NT2/D1 (cell line): Measurements from ENCODE around the gene FAM174C.

Experiments used
- YY1 ChIP-seq: IDR thresholded peaks from 2 replicates; pipeline ENCODE4 v1.6.1; 2011; ENCODE audit not compliant: insufficient read length, insufficient read depth
- ZNF274 ChIP-seq: IDR thresholded peaks from 2 replicates; pipeline ENCODE4 v1.6.1; 2011; ENCODE audit warnings: mild to moderate bottlenecking, low read depth, low read length

DNA sequence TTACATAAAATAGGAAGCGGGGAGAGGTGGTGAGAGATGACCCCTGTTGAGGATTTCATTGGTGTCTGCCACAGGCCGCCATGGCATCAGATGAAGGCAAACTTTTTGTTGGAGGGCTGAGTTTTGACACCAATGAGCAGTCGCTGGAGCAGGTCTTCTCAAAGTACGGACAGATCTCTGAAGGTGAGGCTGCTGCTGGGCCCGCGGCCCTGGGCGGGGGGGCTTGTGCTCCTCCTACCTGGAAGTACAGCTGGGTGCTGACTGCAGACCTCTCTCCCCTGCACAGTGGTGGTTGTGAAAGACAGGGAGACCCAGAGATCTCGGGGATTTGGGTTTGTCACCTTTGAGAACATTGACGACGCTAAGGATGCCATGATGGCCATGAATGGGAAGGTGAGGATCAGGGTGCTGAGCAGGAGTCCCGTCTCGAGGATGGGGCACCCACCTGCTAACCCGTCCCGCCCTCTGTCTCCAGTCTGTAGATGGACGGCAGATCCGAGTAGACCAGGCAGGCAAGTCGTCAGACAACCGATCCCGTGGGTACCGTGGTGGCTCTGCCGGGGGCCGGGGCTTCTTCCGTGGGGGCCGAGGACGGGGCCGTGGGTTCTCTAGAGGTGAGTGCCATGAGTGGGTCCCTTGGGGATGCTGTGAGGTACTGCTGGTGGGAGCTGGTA, 4.3 kb upstream of the FAM174C start:
- no peak for TF ChIP-seq ZNF274
- TF ChIP-seq YY1: no peak
